Dedifferentiated amniotic fluid mesenchymal stem cell (primary cell): ENCODE results near the gene ARHGEF1.
"Not testable (repeated sequence)": the region's sequence is repeated elsewhere in the genome, so short reads cannot be mapped to it uniquely, and the experiment has no call there.

Experiments
- DNase-seq: peaks from one replicate; pipeline ENCODE4 v3.0.0-alpha.2; 2016; ENCODE audit errors: extremely low spot score

Gene ARHGEF1

DNA sequence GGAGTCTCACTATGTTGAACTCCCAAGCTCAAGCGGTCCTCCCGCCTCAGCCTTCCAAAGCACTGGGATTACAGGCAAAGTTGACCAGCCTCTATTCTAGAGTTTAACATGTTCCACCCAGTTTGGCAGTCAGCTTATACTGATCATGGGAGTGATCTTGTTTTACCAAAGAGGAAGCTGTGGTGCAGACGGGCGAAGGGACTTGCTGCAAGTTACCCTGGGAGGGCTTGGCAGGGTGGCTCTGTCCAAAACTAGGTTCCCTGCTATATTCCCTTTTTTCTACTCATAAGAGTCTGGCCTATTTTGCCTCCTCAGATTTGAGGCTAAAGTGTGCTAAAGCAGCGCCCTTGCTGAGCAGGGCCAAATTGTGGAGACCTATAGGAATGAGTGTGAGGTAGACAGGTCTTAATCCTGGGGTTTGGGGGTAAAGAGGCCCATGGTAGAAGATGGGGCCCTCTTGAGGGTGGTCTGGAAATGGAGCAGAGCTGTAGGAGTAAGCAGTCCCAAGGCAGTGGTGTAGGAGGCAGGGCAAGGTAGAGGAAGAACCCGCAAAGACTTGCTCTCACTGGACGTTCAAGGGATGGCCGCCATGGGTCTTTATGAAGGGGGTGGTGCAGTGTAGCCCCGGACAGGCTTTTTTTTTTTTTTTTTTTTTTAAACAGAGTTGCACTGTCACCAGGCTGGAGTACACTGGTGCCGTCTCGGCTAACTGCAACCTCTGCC is 19.6 kb upstream of the ARHGEF1 start:
- no peak for DNase-seq

DNA sequence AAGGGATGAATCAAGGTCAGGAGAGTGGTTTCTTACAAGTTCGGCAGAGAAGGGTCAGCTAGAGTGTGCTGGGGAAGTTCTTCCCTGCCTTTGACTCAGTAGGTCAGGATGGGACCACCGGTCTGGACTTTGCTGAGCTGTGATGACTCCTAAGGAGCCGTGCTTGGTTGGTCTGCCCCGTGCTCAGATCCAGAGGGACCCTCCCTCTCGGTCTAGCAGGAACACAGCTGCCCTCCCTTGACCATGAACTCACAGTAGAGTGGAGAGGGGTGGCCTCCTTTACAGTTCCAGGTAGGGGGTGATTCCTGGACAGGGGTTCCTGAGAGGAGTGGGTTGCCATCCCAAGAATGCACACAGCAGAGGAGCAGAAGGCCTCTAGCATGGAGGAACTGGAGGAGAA is 18.6 kb upstream of the ARHGEF1 start:
- no peak for DNase-seq

GRCh38 chr19:41866284-41866683 is 16.7 kb upstream of the ARHGEF1 start:
- no peak for DNase-seq

GRCh38 chr19:41868120-41868988 is 14.6 kb upstream of the ARHGEF1 start:
- no peak for DNase-seq

GRCh38 chr19:41868989-41869300 is 14.0 kb upstream of the ARHGEF1 start:
- no peak for DNase-seq

DNA sequence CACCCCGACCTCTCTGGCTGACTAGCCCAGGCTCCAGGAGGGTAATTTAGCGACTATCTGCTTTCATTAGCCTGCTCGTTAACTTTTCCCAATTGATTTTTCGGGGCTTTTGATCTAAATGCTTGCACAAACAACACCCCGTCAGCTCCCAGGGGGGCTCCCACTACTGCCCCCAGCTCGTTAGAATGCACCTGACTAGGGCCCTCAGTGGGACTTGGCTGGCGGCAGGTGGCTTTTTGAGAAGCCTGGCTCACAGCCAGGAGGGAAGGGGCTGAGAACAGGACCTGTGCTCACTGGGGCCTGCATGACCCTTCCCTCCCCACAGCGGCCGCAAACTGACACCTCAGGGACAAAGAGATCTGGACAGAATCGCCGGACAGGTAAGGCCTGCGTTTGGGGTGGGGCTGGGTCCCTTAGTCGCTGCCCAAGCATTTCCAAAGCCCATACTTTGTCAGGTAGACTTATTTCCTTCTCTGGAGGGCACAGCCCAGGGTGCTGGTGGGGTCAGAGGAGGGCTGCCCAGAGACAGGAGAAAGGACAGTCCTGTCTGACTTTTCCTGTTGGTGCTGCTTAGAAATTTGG is 13.5 kb upstream of the ARHGEF1 start:
- no peak for DNase-seq

- no peak for DNase-seq
Observed at GRCh38 chr19:41870401-41870873, 12.5 kb upstream of the ARHGEF1 start.

DNA sequence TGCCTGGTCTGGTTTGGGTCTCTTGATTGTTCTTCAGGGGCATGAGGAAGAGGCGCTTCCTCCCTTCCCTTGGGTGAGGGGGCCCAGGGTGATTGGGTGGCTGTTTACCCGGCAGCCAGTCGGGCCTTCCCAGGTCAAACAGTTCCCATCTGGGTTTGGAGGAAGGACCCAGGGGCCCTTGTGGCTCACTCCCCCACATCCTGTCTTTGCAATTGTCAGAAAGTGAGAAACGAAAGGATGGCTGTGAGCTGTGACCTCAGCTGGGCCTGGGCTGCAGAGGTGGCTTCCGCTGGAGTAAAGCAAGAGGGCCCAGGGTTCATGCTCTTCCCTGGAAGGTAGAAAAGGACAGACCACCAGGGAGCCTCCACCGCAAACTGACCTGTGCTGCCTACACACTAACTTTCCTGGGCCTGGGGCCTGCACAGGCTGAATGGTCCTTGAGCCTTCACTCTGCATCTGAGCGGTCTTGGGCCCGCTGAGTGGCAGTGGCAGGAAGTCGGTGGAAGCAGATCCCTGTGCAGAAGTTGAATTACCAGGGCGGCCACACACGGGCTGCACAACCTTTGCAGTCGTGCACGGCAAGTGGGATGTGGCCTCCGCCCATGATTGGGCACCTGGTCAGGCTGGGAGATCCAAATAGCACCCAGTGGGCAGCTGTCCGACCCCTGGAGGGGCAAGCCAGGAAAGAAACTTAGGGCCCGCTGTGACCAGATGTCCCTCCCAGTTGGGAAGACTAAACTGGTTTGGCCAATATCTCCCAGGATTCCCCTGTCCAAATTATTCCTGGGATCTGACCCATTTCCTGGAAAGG is 11.2 kb upstream of the ARHGEF1 start:
- no peak for DNase-seq

DNA sequence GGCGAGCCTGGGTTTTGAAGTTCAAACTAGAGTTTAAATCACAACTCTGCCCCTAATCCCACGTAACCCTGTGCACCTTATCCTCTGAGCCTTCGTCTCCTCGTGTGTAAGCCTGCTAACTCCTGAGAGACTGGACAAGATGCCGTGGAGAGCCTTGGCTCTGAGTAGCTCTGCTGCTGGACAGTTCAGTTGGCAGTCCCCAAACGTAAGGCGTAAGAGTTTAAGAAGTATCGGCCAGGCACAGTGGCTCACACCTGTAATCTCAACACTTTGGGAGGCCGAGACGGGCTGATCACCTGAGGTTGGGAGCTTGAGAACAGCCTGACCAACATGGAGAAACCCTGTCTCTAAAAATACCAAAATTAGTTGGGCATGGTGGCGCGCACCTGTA is 10.6 kb upstream of the ARHGEF1 start:
- no peak for DNase-seq

DNA sequence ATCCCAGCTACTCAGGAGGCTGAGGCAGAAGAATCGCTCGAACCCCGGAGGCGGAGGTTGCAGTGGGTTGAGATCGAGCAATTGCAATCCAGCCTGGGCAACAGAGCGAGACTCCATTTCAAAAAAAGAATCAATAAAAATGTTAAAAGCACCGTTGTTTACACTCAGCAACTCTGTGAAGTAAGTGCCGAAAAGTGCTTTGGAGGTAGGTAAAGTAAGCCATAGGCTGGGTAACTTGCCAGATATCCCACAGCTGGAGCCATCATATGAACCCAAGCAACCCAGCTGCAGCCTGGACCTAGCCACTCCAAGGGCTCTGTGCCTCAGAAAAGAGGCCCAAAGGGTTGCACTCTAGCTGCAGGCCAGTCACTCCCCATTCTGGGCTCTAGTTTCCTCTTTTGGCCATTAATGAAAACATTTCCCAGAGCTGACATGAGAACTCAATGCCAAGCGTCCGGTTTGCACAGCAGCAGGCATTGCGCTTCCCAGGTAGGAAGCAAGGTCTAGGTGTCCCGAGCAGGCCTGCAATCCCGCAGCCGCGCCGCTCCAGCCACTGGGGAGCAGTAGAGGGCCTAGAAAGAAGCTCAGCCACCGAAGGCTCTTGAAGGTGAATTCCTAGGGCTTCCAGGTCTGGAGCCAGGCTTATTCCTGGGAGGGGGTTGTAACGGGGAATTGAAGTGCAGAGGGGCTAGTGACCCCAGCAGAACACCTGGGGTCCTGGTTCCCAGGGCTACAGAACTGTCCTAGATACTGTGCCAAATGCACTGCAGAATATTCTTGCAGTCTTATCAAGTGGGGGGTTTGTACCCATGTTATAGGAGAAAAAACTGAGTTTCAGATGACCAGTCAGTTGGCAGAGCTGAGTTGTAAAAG is 10.0 kb upstream of the ARHGEF1 start:
- no peak for DNase-seq

GRCh38 chr19:41875973-41876372 is 7.0 kb upstream of the ARHGEF1 start:
- DNase-seq: not testable (repeated sequence)

DNA sequence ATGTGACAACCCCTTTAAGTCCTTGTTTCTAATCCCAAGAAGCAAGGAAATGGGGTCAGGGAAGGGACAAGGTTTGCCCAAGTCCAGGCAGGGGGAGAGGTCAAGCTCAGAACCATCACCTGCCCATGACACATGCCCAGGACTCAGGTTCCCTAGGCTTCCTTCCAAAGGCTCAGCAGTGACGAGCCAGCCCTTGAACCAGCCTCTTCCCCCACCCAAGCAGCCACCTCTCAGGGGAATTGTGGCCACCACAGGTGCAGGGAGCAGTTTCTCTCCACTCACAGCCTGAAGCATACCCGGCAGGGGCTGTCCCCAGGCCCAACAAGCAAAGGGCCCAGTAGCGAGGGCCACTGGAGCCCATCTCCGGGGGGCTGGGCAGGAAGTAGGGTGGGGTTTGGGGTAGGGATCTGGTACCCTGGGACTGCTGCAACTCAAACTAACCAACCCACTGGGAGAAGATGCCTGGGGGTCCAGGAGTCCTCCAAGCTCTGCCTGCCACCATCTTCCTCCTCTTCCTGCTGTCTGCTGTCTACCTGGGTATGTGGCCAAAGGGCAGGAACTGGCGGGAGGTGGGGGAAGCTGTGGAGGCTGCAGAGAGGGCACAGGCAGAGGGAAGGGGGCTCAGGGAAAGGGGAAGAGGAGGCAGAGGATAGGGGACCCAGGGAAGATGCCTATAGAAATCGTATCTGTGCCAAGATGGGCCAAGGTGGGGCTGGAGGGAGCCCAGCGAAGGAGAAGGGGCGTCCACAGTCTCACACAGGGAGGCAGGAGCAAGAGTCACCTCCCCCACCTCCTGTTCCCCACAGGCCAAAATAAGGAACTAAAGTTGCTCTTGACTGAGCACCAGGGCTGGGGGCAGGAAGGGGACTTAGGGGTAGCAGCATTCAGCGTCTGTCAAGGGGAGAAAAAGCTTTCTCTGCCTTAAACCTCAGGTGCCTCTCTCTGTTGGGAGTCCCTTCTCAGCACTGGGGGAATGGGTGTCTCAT is 5.8 kb upstream of the ARHGEF1 start, which contains the start of gene CD79A:
Gene CD79A, plus strand, starts transcription at position 433 of the 986 bp plus-strand sequence. Its CDS starts 26 bp downstream, at position 459.
- DNase-seq: no peak

DNA sequence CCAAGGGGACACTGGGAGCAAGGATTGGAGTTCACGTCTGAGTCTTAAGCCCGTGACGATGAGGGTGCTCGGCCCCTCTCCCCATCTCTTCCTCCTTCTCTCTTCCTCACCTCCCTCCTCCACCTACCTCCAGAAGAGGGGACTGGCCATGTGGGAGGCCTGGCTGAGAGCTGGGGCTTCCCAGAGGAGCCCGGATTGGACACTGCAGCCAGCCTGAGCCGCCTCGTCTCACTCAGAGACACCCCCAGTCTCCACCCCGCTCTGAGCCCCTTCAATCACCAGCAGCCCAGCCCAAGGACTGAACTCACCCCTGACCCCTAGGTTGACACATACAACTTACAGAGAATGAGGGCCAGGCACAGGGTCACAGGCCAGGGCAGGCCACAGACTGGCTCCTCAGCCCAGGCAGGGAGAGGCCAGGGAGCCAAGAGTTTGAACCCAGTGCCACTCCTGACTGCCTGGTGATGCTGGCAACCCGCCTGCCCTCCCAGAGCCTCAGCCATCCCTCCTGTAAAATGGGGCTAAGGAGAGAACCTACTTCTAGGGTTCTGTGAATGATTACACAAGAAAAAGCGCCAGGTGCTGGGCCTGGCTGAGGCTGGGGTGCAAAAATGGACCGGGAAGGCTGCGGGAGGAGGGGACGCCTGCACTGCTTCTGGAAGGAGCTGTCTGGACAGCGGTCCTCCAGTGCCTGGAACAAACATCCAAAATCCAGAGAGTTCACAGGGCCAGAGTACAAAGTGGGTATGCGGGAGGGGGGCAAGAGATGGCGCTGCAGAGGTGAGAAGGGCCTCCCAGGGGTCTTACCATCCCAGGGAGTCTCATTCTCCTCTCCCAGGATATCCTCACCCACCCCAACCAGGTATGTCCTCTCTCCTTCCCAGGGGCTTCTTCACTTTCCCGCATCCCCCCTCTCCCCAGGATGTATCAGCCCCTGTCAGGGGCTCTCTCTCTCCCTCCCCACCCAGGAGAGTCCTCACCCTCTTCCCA is 4.8 kb upstream of the ARHGEF1 start:
- DNase-seq: no peak

GRCh38 chr19:41879080-41879479 is 3.9 kb upstream of the ARHGEF1 start:
- no peak for DNase-seq

DNA sequence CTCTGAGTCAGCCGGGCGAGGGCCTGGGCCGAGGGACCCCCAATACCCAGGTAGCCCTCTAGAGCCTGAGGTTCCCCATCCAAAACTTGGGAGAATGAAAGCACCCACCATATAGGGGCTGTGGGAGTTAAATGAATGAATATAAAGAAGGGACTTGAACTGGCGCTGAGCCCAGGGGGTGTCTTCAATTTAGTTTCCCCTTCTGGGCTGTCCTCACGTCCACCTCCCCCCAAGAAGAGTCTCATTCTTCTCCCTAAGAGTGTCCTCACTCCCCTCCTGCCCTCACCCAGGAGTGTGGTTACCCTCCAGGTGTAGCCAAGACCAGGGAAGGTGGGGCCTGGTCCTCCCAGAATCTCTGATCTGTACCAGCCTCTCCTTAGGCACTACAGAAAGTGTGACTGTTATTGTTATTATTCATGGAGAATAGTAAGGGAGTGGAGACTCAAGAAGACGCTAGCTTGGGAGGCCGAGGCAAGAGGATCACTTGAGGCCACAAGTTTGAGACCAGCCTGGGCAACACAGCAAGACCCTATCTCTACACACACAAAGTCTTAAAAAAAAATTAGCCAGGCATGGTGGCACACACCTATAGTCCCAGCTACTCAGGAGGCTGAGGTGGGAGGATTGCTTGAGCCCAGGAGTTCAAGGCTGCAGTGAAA is 3.2 kb upstream of the ARHGEF1 start:
- DNase-seq: no peak

- no peak for DNase-seq
Observed at GRCh38 chr19:41880329-41880708, 2.7 kb upstream of the ARHGEF1 start.

DNA sequence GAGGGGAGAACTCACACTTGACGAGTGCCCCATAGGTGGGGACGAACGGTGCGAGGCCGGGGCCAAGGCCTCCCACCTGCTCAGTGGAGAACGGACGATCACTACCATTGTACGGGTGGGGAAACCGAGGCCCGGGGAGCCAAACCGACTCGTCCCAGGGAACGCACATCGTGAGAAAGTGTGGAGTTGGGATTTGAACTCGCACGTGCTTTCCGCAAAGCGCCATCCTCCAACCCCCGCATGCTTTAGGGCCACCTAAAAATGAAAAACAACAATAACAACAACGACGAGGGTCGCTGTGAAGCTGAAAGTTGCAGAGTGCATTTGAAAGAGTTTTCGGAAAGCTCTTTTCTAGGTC is 458 bp downstream of the ARHGEF1 start:
- no peak for DNase-seq
